ENCODE results near the gene GLP1R. TPM values are rescaled to one million over a fixed set of nuclear protein-coding genes. Genes with fewer than 3 reads are reported as not detected.

The GLP1R gene
- total RNA-seq, 1 donor from 2014 or later: 3.9 TPM

GRCh38 chr6:39059496-39060310 lies 11.1 kb downstream of the GLP1R start:
- no peak for TF ChIP-seq CTCF (IDR thresholded peaks at IDR 0.05; ENCODE audit: unreplicated experiment)
- Mint-ChIP-seq H3K4me3 (ENCODE audit: low read depth) (no peak overlapping the region), H3K27ac (no peak overlapping the region), H3K9me3 (ENCODE audit: low read depth) (no peaks in the 10 kb centered on the region), H3K4me1 (ENCODE audit: low read depth) (peaks cover 21% of the 10 kb centered on the region), H3K36me3 (ENCODE audit: insufficient read depth) (peaks cover 4% of the 10 kb centered on the region), H3K27me3 (peaks cover 12% of the 10 kb centered on the region)
- DNase-seq (ENCODE audit: low spot score, unreplicated experiment): no peak

- Mint-ChIP-seq H3K9me3 (ENCODE audit: low read depth) (no peaks in the 10 kb centered on the region), H3K27me3 (peaks cover 15% of the 10 kb centered on the region), H3K27ac (no peak overlapping the region), H3K4me1 (ENCODE audit: low read depth) (peaks cover 19% of the 10 kb centered on the region), H3K4me3 (ENCODE audit: low read depth) (no peak overlapping the region), H3K36me3 (ENCODE audit: insufficient read depth) (peaks cover 4% of the 10 kb centered on the region)
- TF ChIP-seq CTCF (IDR thresholded peaks at IDR 0.05; ENCODE audit: unreplicated experiment): no peak
- no peak for DNase-seq (ENCODE audit: low spot score, unreplicated experiment)
Observed at GRCh38 chr6:39060467-39061160, 12.0 kb downstream of the GLP1R start.

GRCh38 chr6:39061182-39061581 lies 12.6 kb downstream of the GLP1R start:
- Mint-ChIP-seq H3K4me1 (ENCODE audit: low read depth) (peaks cover 19% of the 10 kb centered on the region), H3K9me3 (ENCODE audit: low read depth) (no peaks in the 10 kb centered on the region), H3K36me3 (ENCODE audit: insufficient read depth) (peaks cover 4% of the 10 kb centered on the region), H3K4me3 (ENCODE audit: low read depth) (no peak overlapping the region), H3K27me3 (peaks cover 15% of the 10 kb centered on the region), H3K27ac (no peak overlapping the region)
- no peak for DNase-seq (ENCODE audit: low spot score, unreplicated experiment)
- TF ChIP-seq CTCF (IDR thresholded peaks at IDR 0.05; ENCODE audit: unreplicated experiment): no peak

GRCh38 chr6:39061588-39061987 lies 13.0 kb downstream of the GLP1R start:
- H3K36me3 Mint-ChIP-seq (ENCODE audit: insufficient read depth): peaks cover 4% of the 10 kb centered on the region
- H3K4me1 Mint-ChIP-seq (ENCODE audit: low read depth): peaks cover 19% of the 10 kb centered on the region
- no peaks in the 10 kb centered on the region for H3K9me3 Mint-ChIP-seq (ENCODE audit: low read depth)
- H3K27ac Mint-ChIP-seq: no peak overlapping the region
- DNase-seq (ENCODE audit: low spot score, unreplicated experiment): no peak
- no peak overlapping the region for H3K4me3 Mint-ChIP-seq (ENCODE audit: low read depth)
- no peak for TF ChIP-seq CTCF (IDR thresholded peaks at IDR 0.05; ENCODE audit: unreplicated experiment)
- peaks cover 14% of the 10 kb centered on the region for H3K27me3 Mint-ChIP-seq

- TF ChIP-seq CTCF (IDR thresholded peaks at IDR 0.05; ENCODE audit: unreplicated experiment): no peak
- H3K27me3 Mint-ChIP-seq: peaks cover 12% of the 10 kb centered on the region
- no peak overlapping the region for H3K27ac Mint-ChIP-seq
- peaks cover 4% of the 10 kb centered on the region for H3K36me3 Mint-ChIP-seq (ENCODE audit: insufficient read depth)
- no peak overlapping the region for H3K4me3 Mint-ChIP-seq (ENCODE audit: low read depth)
- peaks cover 19% of the 10 kb centered on the region for H3K4me1 Mint-ChIP-seq (ENCODE audit: low read depth)
- no peaks in the 10 kb centered on the region for H3K9me3 Mint-ChIP-seq (ENCODE audit: low read depth)
- no peak for DNase-seq (ENCODE audit: low spot score, unreplicated experiment)
Observed at GRCh38 chr6:39062014-39062740, 13.6 kb downstream of the GLP1R start.
